Smooth muscle cell (in vitro differentiated cells): ENCODE results near the gene GLIPR2. TPM values are rescaled to one million over a fixed set of nuclear protein-coding genes. Genes with fewer than 3 reads are reported as not detected.

Experiments used
- DNase-seq: peaks from one replicate; lab custom pipeline; 2025; ENCODE audit not compliant: unreplicated experiment; lab: John Stamatoyannopoulos, UW
- H2AFZ ChIP-seq: fragments of 200-600 bp; sonication (generic); 2 replicates; pipeline ENCODE4 v1.6.0; 2016; ENCODE audit warnings: antibody characterized with exemption, low read depth, mild to moderate bottlenecking
- H3F3A ChIP-seq: fragments of 200-600 bp; sonication (generic); 2 replicates; pipeline ENCODE4 v1.6.0; 2017; ENCODE audit warnings: antibody characterized with exemption, low read depth
- H3K27ac ChIP-seq: fragments of 200-600 bp; sonication (generic); 2 replicates; pipeline ENCODE4 v1.5.1; 2016; ENCODE audit warnings: low read depth, mild to moderate bottlenecking
- H3K27me3 ChIP-seq: fragments of 200-600 bp; sonication (generic); 2 replicates; pipeline ENCODE4 v1.6.1; 2016; ENCODE audit warnings: low read depth, mild to moderate bottlenecking
- H3K36me3 ChIP-seq: fragments of 200-600 bp; sonication (generic); 2 replicates; pipeline ENCODE4 v1.5.1; 2016; ENCODE audit warnings: low read depth
- H3K4me1 ChIP-seq: fragments of 200-600 bp; sonication (generic); 2 replicates; pipeline ENCODE4 v1.5.1; 2016; ENCODE audit warnings: low read depth
- H3K4me2 ChIP-seq: fragments of 200-600 bp; sonication (generic); 2 replicates; pipeline ENCODE4 v1.6.0; 2016; ENCODE audit warnings: mild to moderate bottlenecking
- H3K4me3 ChIP-seq: fragments of 200-600 bp; sonication (generic); 2 replicates; pipeline ENCODE4 v1.5.1; 2016; ENCODE audit warnings: mild to moderate bottlenecking
- H3K79me2 ChIP-seq: fragments of 200-600 bp; sonication (generic); 2 replicates; pipeline ENCODE4 v1.6.0; 2016; ENCODE audit warnings: low read depth, mild to moderate bottlenecking
- H3K9ac ChIP-seq: fragments of 200-600 bp; sonication (generic); 2 replicates; pipeline ENCODE4 v1.6.0; 2016; ENCODE audit warnings: low read depth
- H3K9me3 ChIP-seq: fragments of 200-600 bp; sonication (generic); replicated peaks from 2 replicates; pipeline ENCODE4 v1.5.1; 2016; ENCODE audit warnings: low read depth
- H4K20me1 ChIP-seq: fragments of 200-600 bp; sonication (generic); 2 replicates; pipeline ENCODE4 v1.6.0; 2016; ENCODE audit warnings: low read depth
- CTCF ChIP-seq: fragments of 200-600 bp; sonication (generic); IDR thresholded peaks from 2 replicates; pipeline ENCODE4 v1.5.1; 2017; ENCODE audit warnings: borderline replicate concordance, mild to moderate bottlenecking, antibody characterized with exemption; ENCODE audit not compliant: insufficient read depth, poor library complexity, severe bottlenecking
- WGBS: methylation state at CpG from one replicate; pipeline ENCODE4 v1.1.7; 2016; ENCODE audit warnings: low lambda C conversion rate; 5-methylcytosine and 5-hydroxymethylcytosine counted together
- polyA plus RNA-seq: library from polyadenylated mRNA; unstranded; fragments of >200 nt; fragmentation: Nextera tagmentation; extraction: Ambion mirVana; gene quantifications from 2 replicates; pipeline ENCODE4 v1.2.1, GENCODE V29; 2016
- total RNA-seq: library from RNA; depleted of rRNA; stranded (reverse); fragments of >200 nt; gene quantifications from 2 replicates; pipeline ENCODE4 v1.2.3, GENCODE V29; 2014

GLIPR2 gene
- total and polyA plus RNA-seq, 2 experiments from 2014 or later, result 30.7 to 121 TPM

- Histone ChIP-seq H2AFZ (no peak overlapping the region), H3K4me1 (peaks cover 5% of the 10 kb centered on the region), H3K4me3 (no peak overlapping the region), H4K20me1 (no peaks in the 10 kb centered on the region), H3K27ac (peak overlapping the region; percentile 83), H3K4me2 (peak overlapping the region; percentile 28), H3K36me3 (no peaks in the 10 kb centered on the region), H3K9me3 (no peaks in the 10 kb centered on the region), H3K9ac (peak overlapping the region; percentile 7), H3K79me2 (no peaks in the 10 kb centered on the region), H3F3A (peaks cover 38% of the 10 kb centered on the region), H3K27me3 (no peaks in the 10 kb centered on the region)
- TF ChIP-seq CTCF, result no peak
- WGBS, result 34% methylated on average over 4 of the region's 4 CpGs
- DNase-seq, result no peak
Measured at GRCh38 chr9:36150574-36151315, 14.2 kb downstream of the GLIPR2 start.

DNA sequence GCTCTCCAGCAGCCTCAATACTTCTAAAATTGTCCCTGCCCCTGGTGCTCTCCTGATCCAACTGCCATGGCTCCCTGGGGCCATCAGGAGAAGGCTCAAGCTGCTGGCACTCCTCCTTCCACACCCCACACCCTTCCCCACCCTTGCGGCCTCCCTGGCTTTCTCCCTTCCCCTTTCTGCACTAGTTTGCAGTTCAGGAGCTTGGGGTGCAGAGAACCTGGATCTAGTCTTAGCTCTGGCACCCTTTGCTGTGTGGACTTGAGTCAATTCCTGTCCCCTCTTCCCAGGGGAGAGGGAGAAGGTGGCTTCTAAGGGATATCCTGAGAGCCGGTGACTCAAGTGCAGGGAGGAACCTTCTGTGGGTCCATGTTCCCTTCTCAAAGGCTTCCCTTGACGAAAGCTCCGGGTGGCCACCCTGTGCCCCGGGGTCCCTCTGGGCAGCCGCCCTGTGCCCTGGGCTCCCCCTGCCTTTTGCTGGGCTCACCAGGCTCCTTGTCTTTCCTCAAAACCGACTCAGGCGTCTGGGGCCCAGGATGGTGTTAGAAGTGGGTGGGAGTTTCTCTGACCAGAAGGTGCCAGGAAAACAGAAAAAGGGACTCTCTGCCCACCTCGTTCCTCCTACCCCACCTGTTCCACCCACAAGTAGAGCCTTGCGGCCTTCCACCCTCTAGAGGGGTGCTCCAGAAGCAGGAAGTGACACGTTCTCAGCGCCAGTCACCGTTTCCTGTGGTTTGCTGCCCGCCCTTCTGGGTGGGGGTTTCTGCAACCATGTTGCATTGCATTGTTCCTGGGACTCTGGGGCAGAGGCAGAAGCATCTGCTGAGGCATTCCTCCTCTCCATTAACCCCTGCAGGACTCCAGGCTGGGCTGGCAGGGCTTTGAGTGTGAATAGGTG is 15.0 kb downstream of the GLIPR2 start:
- no peak for DNase-seq
- H3K27ac ChIP-seq, result peak overlapping the region; percentile 83
- peak overlapping the region; percentile 28 for H3K4me2 ChIP-seq
- no peaks in the 10 kb centered on the region for H3K36me3 ChIP-seq
- H2AFZ ChIP-seq, result no peak overlapping the region
- no peaks in the 10 kb centered on the region for H3K79me2 ChIP-seq
- TF ChIP-seq CTCF, result no peak
- peaks cover 35% of the 10 kb centered on the region for H3F3A ChIP-seq
- peak overlapping the region; percentile 49 for H3K9ac ChIP-seq
- H3K4me3 ChIP-seq, result no peak overlapping the region
- peaks cover 3% of the 10 kb centered on the region for H3K9me3 ChIP-seq
- no peaks in the 10 kb centered on the region for H4K20me1 ChIP-seq
- peaks cover 1% of the 10 kb centered on the region for H3K4me1 ChIP-seq
- H3K27me3 ChIP-seq, result no peaks in the 10 kb centered on the region
- WGBS, result 79% methylated on average over 14 of the region's 14 CpGs

GRCh38 chr9:36152741-36153438 is 16.4 kb downstream of the GLIPR2 start:
- no peak overlapping the region for H2AFZ ChIP-seq
- peaks cover 4% of the 10 kb centered on the region for H3K9me3 ChIP-seq
- no peak overlapping the region for H3K4me2 ChIP-seq
- peak overlapping the region; percentile 100 for H3K27ac ChIP-seq
- no peak for TF ChIP-seq CTCF
- H3K79me2 ChIP-seq, result no peaks in the 10 kb centered on the region
- no peaks in the 10 kb centered on the region for H3K4me1 ChIP-seq
- no peak overlapping the region for H3K9ac ChIP-seq
- DNase-seq, result no peak
- H3F3A ChIP-seq, result peaks cover 29% of the 10 kb centered on the region
- no peak overlapping the region for H3K4me3 ChIP-seq
- no peaks in the 10 kb centered on the region for H4K20me1 ChIP-seq
- no peaks in the 10 kb centered on the region for H3K36me3 ChIP-seq
- 92% methylated on average over 10 of the region's 10 CpGs for WGBS
- H3K27me3 ChIP-seq, result no peaks in the 10 kb centered on the region
